CD4-positive, alpha-beta T cell treated with Interleukin-17A for 4 hours (primary cell): ENCODE results near the gene IL12A.

Source experiments
- DNase-seq: peaks from one replicate; pipeline ENCODE4 v3.0.0-alpha.2; 2020; ENCODE audit warnings: mixed read lengths

The IL12A gene

DNA sequence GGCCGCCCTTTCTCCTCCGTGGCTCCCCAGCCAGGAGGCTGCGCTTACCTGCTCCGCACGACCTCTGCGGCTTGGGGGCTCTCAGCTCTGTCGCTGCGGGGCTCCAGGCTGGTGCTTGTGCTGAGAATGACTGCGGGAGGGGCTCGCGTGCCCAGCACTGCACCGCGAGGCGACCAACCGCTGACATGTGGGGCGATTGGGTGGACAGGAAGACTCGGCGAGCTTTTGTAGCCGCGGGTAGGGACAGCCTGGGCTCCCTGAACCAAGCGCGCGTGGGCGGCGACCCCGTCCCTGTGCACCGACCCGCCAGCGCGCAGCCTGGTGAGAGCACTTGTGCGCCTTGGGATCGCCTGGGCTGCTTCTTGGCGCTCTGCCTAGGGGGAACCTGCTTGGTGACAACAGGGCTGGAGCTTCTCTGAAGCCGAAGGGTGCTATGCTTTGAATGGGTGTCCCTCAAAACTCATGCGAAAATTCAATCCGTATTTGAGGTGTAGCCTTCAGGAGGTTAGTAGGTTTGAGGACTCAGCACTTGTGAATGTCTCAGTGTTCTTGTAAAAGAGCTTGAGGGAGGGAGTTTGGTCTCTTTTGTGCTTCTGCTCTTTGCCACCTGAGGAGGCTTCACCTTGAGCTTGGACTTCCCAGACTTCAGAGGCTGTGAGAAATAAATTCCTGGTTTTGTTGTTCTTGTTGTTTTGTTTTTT lies 50.4 kb downstream of the IL12A start:
- no peak for DNase-seq

- no peak for DNase-seq
Observed at GRCh38 chr3:160040181-160040580, 51.5 kb downstream of the IL12A start.

- no peak for DNase-seq
Observed at GRCh38 chr3:160041465-160041864, 52.8 kb downstream of the IL12A start.

DNA sequence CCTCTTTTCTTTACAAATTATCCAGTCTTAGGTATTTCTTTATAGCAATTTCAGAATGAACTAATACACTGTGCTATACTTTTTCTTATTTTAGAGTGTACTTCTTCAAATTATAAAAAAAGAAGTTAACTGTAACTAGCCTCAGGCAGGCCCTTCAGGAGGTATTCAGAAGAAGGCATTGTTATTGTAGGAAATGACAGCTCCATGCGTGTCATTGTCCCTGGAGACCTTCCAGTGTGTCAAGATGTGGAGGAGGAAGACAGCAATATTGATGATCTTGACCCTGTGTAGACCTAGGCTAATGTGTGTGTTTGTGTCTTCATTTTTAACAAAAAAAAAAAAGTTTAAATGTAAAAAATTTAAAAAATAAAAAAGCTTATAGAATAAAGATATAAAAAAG lies 55.5 kb downstream of the IL12A start:
- DNase-seq = no peak
